NCI-H2227 treated with DMSO at 0.1 percent for 48 hours (cell line): ENCODE results near the gene CCDC159.

Experiments used
- DNase-seq: peaks from one replicate; lab custom pipeline; 2025; lab: John Stamatoyannopoulos, UW

The CCDC159 gene

GRCh38 chr19:11390933-11391680, 44.8 kb downstream of the CCDC159 start:
- DNase-seq, result no peak

- DNase-seq, result no peak
These were observed 50.8 kb downstream of the CCDC159 start for GRCh38 chr19:11397089-11397610.

DNA sequence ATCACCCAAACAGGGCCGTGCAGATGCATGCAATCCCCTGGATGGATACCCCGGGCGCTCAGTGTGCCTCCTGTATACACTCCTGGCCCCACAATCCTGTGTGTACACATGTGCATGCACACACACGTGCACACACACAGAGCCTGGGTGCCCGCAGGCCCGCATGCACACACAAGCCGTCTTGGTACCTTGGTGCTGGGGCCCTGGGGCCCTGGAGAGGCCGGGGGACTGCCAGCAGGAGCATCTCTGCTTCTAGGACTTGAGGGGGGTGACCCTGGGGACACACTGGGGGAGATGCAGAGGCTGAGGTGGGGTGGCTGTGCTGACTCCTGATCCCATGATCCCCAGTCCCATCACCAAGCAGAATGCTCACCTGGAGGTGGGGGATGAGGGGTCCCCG, 53.3 kb downstream of the CCDC159 start:
- no peak for DNase-seq

DNA sequence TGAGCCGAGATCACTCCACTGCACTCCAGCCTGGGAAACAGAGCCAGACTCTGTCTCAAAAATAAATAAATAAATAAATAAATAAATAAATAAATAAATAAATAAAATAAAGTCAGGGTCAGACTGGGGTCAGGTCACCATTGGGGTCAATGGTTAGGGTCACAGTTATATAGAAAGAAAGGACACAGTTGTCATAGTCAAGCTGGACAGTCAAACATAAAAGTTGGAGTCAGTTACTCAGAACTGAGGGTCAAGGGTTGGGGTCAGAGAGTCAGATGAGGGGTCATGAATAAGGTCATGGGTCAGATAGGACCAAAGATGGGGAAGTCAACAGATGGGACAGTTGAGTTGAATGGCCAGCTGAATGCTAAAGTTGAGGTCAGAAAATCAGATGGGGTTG, 54.5 kb downstream of the CCDC159 start:
- DNase-seq, result no peak

GRCh38 chr19:11401808-11402543, 55.7 kb downstream of the CCDC159 start:
- no peak for DNase-seq
